WTC11 (cell line): Measurements from ENCODE around the gene SARS1. TPM values are rescaled to one million over a fixed set of nuclear protein-coding genes. Genes with fewer than 3 reads are reported as not detected.

ENCODE experiments used
- ATAC-seq: fragments of 200-7000 bp; cut with Tn5 transposase; 2 replicates; pipeline ENCODE4 v1.10.0; 2021; ENCODE audit warnings: mild to moderate bottlenecking, moderate library complexity
- CTCF ChIA-PET: fragments of 300-600 bp; sonication (Branson Sonifier 250); formaldehyde crosslinking; loops from one replicate; lab custom pipeline; 2021; ENCODE audit warnings: antibody characterized with exemption; lab: Charles Lee
- POLR2A ChIA-PET: fragments of 350-600 bp; sonication (Branson Sonifier 250); formaldehyde crosslinking; loops from one replicate; lab custom pipeline; 2021; ENCODE audit warnings: antibody characterized with exemption; lab: Charles Lee
- DNase-seq: peaks from one replicate; pipeline ENCODE4 v3.0.0; 2021; ENCODE audit warnings: low spot score
- H3K27ac Mint-ChIP-seq: 2 replicates; pipeline ENCODE4 v1.8.0; 2021; ENCODE audit warnings: mixed read lengths
- H3K27me3 Mint-ChIP-seq: 2 replicates; pipeline ENCODE4 v1.8.0; 2021; ENCODE audit warnings: low read depth, mild to moderate bottlenecking, moderate library complexity, mixed read lengths
- H3K36me3 Mint-ChIP-seq: 2 replicates; pipeline ENCODE4 v1.8.0; 2021; ENCODE audit warnings: mixed read lengths
- H3K4me1 Mint-ChIP-seq: 2 replicates; pipeline ENCODE4 v1.8.0; 2022; ENCODE audit warnings: mixed read lengths
- H3K4me3 Mint-ChIP-seq: 2 replicates; pipeline ENCODE4 v1.8.0; 2021; ENCODE audit warnings: mild to moderate bottlenecking, moderate library complexity, mixed read lengths
- H3K9me3 Mint-ChIP-seq: 2 replicates; pipeline ENCODE4 v1.8.0; 2021; ENCODE audit warnings: mixed read lengths
- CREB1 ChIP-seq: sonication (generic); formaldehyde crosslinking; IDR thresholded peaks from 2 replicates; pipeline ENCODE4 v1.8.0; 2023; ENCODE audit warnings: mild to moderate bottlenecking, missing genetic modification reagents
- CREM ChIP-seq: sonication (generic); formaldehyde crosslinking; IDR thresholded peaks from 2 replicates; pipeline ENCODE4 v1.8.1; 2022; ENCODE audit warnings: mild to moderate bottlenecking, missing genetic modification reagents, moderate library complexity
- FOXP1 ChIP-seq: sonication (generic); formaldehyde crosslinking; IDR thresholded peaks from 2 replicates; pipeline ENCODE4 v1.8.0; 2022; ENCODE audit warnings: missing genetic modification reagents, mild to moderate bottlenecking, moderate library complexity, borderline replicate concordance
- JAZF1 ChIP-seq: fragments of 250-450 bp; sonication (Bioruptor Pico); IDR thresholded peaks from 2 replicates; pipeline ENCODE4 v1.9.0; 2021; ENCODE audit warnings: moderate library complexity, mild to moderate bottlenecking, inconsistent platforms
- MYBL2 ChIP-seq: sonication (generic); formaldehyde crosslinking; IDR thresholded peaks from 2 replicates; pipeline ENCODE4 v1.8.1; 2023; ENCODE audit warnings: mild to moderate bottlenecking, moderate library complexity, missing genetic modification reagents
- NR1H2 ChIP-seq: sonication (generic); formaldehyde crosslinking; IDR thresholded peaks from 2 replicates; pipeline ENCODE4 v1.9.0; 2021; ENCODE audit warnings: mild to moderate bottlenecking, moderate library complexity, missing genetic modification reagents
- PRRX2 ChIP-seq: fragments of 250-450 bp; sonication (Bioruptor Pico); IDR thresholded peaks from 2 replicates; pipeline ENCODE4 v1.8.0; 2021; ENCODE audit warnings: mild to moderate bottlenecking
- RELA ChIP-seq: sonication (generic); formaldehyde crosslinking; IDR thresholded peaks from 2 replicates; pipeline ENCODE4 v1.8.1; 2022; ENCODE audit warnings: missing genetic modification reagents, mild to moderate bottlenecking, borderline replicate concordance
- ZNF138 ChIP-seq: sonication (generic); formaldehyde crosslinking; conservative IDR thresholded peaks from 2 replicates; pipeline ENCODE4 v1.8.1; 2022; ENCODE audit warnings: mild to moderate bottlenecking, moderate library complexity, missing genetic modification reagents
- ZNF423 ChIP-seq: fragments of 250-450 bp; sonication (Bioruptor Pico); IDR thresholded peaks from 2 replicates; pipeline ENCODE4 v2.1.2; 2022; ENCODE audit warnings: mild to moderate bottlenecking, moderate library complexity
- total RNA-seq: library from RNA; stranded (reverse); gene quantifications from 3 replicates; pipeline ENCODE4 v1.2.3, GENCODE V29; 2021
- TF ChIP-seq, protein P1 (sequence below): fragments of 250-450 bp; sonication (Bioruptor Pico); IDR thresholded peaks from 2 replicates; pipeline ENCODE4 v1.9.0; 2021; ENCODE audit warnings: mild to moderate bottlenecking, borderline replicate concordance
- TF ChIP-seq, protein P2 (sequence below): sonication (generic); formaldehyde crosslinking; IDR thresholded peaks from 2 replicates; pipeline ENCODE4 v1.8.0; 2022; ENCODE audit warnings: missing genetic modification reagents
- TF ChIP-seq, protein P3 (sequence below): sonication (generic); formaldehyde crosslinking; IDR thresholded peaks from 2 replicates; pipeline ENCODE4 v1.8.1; 2023; ENCODE audit warnings: mild to moderate bottlenecking, missing genetic modification reagents
- TF ChIP-seq, protein P4 (sequence below): sonication (generic); formaldehyde crosslinking; IDR thresholded peaks from 2 replicates; pipeline ENCODE4 v1.8.0; 2022; ENCODE audit warnings: mild to moderate bottlenecking, missing genetic modification reagents
- TF ChIP-seq, protein P5 (sequence below): fragments of 250-450 bp; sonication (Bioruptor Pico); IDR thresholded peaks from 2 replicates; pipeline ENCODE4 v1.9.0; 2021; ENCODE audit warnings: mild to moderate bottlenecking
- TF ChIP-seq, protein P6 (sequence below): fragments of 250-450 bp; sonication (Bioruptor Pico); IDR thresholded peaks from 2 replicates; pipeline ENCODE4 v1.8.0; 2021; ENCODE audit warnings: mild to moderate bottlenecking

SARS1 gene
- total RNA-seq, 1 experiment from 2014 or later: 149 TPM

DNA sequence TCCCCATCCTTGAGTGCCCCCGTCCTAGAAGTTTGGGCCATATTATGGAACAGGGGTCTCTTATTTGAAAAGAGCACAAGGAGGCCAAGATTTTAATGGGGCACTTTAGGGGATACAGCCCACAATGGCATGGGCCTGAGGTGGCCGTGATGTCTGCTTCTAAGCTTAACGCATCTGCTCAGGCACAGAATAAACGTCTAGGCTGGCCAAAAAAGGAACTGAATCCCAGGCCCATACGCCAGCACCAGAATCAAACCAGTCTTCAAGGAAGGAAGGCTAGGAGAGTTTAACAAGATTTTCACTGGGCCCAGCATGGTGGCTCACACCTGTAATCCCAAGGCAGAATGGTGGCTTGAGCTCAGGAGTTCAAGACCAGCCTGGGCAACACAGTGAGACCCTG is 9.2 kb upstream of the SARS1 start:
- ChIA-PET CTCF (interaction anchor here (1.3 to 3.7 kb wide), 4 partner anchors 9 to 35 kb away, joined by 3 to 17 read pairs (median 9); partner anchors contain the start of gene SARS1), POLR2A (interaction anchor here (1.1 kb wide), 1 partner anchor 34 kb away, joined by 3 read pairs; no protein-coding TSS in a partner anchor)
- Mint-ChIP-seq H3K27me3 (peaks cover 2% of the 10 kb centered on the region), H3K4me3 (no peak overlapping the region), H3K36me3 (no peaks in the 10 kb centered on the region), H3K9me3 (no peaks in the 10 kb centered on the region), H3K27ac (no peak overlapping the region), H3K4me1 (no peaks in the 10 kb centered on the region)
- ATAC-seq (no peak), DNase-seq (no peak)
- TF ChIP-seq, protein P1, sequence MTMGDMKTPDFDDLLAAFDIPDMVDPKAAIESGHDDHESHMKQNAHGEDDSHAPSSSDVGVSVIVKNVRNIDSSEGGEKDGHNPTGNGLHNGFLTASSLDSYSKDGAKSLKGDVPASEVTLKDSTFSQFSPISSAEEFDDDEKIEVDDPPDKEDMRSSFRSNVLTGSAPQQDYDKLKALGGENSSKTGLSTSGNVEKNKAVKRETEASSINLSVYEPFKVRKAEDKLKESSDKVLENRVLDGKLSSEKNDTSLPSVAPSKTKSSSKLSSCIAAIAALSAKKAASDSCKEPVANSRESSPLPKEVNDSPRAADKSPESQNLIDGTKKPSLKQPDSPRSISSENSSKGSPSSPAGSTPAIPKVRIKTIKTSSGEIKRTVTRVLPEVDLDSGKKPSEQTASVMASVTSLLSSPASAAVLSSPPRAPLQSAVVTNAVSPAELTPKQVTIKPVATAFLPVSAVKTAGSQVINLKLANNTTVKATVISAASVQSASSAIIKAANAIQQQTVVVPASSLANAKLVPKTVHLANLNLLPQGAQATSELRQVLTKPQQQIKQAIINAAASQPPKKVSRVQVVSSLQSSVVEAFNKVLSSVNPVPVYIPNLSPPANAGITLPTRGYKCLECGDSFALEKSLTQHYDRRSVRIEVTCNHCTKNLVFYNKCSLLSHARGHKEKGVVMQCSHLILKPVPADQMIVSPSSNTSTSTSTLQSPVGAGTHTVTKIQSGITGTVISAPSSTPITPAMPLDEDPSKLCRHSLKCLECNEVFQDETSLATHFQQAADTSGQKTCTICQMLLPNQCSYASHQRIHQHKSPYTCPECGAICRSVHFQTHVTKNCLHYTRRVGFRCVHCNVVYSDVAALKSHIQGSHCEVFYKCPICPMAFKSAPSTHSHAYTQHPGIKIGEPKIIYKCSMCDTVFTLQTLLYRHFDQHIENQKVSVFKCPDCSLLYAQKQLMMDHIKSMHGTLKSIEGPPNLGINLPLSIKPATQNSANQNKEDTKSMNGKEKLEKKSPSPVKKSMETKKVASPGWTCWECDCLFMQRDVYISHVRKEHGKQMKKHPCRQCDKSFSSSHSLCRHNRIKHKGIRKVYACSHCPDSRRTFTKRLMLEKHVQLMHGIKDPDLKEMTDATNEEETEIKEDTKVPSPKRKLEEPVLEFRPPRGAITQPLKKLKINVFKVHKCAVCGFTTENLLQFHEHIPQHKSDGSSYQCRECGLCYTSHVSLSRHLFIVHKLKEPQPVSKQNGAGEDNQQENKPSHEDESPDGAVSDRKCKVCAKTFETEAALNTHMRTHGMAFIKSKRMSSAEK: no peak
- TF ChIP-seq RELA (no peak), CREM (CRISPR knock-in tag) (no peak), ZNF423 (CRISPR knock-in tag) (no peak), NR1H2 (CRISPR knock-in tag) (no peak), CREB1 (CRISPR knock-in tag) (no peak), MYBL2 (CRISPR knock-in tag) (no peak), PRRX2 (CRISPR knock-in tag) (no peak)
- TF ChIP-seq, protein P2, sequence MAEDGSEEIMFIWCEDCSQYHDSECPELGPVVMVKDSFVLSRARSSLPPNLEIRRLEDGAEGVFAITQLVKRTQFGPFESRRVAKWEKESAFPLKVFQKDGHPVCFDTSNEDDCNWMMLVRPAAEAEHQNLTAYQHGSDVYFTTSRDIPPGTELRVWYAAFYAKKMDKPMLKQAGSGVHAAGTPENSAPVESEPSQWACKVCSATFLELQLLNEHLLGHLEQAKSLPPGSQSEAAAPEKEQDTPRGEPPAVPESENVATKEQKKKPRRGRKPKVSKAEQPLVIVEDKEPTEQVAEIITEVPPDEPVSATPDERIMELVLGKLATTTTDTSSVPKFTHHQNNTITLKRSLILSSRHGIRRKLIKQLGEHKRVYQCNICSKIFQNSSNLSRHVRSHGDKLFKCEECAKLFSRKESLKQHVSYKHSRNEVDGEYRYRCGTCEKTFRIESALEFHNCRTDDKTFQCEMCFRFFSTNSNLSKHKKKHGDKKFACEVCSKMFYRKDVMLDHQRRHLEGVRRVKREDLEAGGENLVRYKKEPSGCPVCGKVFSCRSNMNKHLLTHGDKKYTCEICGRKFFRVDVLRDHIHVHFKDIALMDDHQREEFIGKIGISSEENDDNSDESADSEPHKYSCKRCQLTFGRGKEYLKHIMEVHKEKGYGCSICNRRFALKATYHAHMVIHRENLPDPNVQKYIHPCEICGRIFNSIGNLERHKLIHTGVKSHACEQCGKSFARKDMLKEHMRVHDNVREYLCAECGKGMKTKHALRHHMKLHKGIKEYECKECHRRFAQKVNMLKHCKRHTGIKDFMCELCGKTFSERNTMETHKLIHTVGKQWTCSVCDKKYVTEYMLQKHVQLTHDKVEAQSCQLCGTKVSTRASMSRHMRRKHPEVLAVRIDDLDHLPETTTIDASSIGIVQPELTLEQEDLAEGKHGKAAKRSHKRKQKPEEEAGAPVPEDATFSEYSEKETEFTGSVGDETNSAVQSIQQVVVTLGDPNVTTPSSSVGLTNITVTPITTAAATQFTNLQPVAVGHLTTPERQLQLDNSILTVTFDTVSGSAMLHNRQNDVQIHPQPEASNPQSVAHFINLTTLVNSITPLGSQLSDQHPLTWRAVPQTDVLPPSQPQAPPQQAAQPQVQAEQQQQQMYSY (CRISPR knock-in tag): no peak
- TF ChIP-seq, protein P3, sequence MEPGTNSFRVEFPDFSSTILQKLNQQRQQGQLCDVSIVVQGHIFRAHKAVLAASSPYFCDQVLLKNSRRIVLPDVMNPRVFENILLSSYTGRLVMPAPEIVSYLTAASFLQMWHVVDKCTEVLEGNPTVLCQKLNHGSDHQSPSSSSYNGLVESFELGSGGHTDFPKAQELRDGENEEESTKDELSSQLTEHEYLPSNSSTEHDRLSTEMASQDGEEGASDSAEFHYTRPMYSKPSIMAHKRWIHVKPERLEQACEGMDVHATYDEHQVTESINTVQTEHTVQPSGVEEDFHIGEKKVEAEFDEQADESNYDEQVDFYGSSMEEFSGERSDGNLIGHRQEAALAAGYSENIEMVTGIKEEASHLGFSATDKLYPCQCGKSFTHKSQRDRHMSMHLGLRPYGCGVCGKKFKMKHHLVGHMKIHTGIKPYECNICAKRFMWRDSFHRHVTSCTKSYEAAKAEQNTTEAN (CRISPR knock-in tag): no peak

DNA sequence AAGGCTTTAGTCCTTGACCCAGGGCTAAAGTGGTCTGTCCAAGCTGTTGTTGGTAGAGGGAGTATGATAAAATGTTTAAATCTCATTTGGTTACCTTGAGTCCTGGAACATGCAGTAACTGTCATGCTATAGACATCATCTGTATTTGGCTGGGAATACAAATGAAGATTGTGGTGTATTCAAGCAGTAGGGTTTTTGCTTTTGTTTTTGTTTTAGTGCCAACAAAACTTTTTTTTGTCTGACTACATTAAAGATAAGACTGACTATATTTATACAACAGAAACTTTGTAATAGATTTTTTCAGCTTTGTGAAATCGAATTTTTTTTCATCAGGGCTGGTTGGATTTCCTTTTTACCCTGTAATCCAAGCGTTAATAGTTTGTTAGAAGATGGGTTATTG is 7.4 kb upstream of the SARS1 start:
- Mint-ChIP-seq H3K27me3 (peaks cover 2% of the 10 kb centered on the region), H3K27ac (no peak overlapping the region), H3K4me1 (no peaks in the 10 kb centered on the region), H3K36me3 (no peaks in the 10 kb centered on the region), H3K9me3 (no peaks in the 10 kb centered on the region), H3K4me3 (no peak overlapping the region)
- ChIA-PET CTCF (interaction anchor here (0.8 to 1.6 kb wide), 2 partner anchors 33 to 58 kb away, joined by 3 to 6 read pairs; no protein-coding TSS in a partner anchor), POLR2A (no interaction called here)
- ATAC-seq (no peak), DNase-seq (no peak)
- TF ChIP-seq, protein P4, sequence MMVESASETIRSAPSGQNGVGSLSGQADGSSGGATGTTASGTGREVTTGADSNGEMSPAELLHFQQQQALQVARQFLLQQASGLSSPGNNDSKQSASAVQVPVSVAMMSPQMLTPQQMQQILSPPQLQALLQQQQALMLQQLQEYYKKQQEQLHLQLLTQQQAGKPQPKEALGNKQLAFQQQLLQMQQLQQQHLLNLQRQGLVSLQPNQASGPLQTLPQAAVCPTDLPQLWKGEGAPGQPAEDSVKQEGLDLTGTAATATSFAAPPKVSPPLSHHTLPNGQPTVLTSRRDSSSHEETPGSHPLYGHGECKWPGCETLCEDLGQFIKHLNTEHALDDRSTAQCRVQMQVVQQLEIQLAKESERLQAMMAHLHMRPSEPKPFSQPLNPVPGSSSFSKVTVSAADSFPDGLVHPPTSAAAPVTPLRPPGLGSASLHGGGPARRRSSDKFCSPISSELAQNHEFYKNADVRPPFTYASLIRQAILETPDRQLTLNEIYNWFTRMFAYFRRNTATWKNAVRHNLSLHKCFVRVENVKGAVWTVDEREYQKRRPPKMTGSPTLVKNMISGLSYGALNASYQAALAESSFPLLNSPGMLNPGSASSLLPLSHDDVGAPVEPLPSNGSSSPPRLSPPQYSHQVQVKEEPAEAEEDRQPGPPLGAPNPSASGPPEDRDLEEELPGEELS (CRISPR knock-in tag): no peak
- no peak for TF ChIP-seq JAZF1 (CRISPR knock-in tag)
- TF ChIP-seq, protein P5, sequence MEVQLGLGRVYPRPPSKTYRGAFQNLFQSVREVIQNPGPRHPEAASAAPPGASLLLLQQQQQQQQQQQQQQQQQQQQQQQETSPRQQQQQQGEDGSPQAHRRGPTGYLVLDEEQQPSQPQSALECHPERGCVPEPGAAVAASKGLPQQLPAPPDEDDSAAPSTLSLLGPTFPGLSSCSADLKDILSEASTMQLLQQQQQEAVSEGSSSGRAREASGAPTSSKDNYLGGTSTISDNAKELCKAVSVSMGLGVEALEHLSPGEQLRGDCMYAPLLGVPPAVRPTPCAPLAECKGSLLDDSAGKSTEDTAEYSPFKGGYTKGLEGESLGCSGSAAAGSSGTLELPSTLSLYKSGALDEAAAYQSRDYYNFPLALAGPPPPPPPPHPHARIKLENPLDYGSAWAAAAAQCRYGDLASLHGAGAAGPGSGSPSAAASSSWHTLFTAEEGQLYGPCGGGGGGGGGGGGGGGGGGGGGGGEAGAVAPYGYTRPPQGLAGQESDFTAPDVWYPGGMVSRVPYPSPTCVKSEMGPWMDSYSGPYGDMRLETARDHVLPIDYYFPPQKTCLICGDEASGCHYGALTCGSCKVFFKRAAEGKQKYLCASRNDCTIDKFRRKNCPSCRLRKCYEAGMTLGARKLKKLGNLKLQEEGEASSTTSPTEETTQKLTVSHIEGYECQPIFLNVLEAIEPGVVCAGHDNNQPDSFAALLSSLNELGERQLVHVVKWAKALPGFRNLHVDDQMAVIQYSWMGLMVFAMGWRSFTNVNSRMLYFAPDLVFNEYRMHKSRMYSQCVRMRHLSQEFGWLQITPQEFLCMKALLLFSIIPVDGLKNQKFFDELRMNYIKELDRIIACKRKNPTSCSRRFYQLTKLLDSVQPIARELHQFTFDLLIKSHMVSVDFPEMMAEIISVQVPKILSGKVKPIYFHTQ (CRISPR knock-in tag): no peak
- no peak for TF ChIP-seq FOXP1 (CRISPR knock-in tag)
- TF ChIP-seq, protein P6, sequence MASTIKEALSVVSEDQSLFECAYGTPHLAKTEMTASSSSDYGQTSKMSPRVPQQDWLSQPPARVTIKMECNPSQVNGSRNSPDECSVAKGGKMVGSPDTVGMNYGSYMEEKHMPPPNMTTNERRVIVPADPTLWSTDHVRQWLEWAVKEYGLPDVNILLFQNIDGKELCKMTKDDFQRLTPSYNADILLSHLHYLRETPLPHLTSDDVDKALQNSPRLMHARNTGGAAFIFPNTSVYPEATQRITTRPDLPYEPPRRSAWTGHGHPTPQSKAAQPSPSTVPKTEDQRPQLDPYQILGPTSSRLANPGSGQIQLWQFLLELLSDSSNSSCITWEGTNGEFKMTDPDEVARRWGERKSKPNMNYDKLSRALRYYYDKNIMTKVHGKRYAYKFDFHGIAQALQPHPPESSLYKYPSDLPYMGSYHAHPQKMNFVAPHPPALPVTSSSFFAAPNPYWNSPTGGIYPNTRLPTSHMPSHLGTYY: no peak
- no peak for TF ChIP-seq ZNF138 (CRISPR knock-in tag)
- TF ChIP-seq RELA: no peak
- TF ChIP-seq, protein P3 (CRISPR knock-in tag): no peak
